Measurements from ENCODE around the gene SECISBP2L. TPM values are rescaled to one million over a fixed set of nuclear protein-coding genes. Genes with fewer than 3 reads are reported as not detected.
A peak's percentile ranks its signal among the peaks of the same experiment; 100 is the strongest.

The SECISBP2L gene
- total and polyA plus RNA-seq, 9 of the 15 experiments (the other 6 are each of a cell fraction or from before 2014, with no cell fraction given), result 0.55 to 14.1 (median 10.4) TPM

DNA sequence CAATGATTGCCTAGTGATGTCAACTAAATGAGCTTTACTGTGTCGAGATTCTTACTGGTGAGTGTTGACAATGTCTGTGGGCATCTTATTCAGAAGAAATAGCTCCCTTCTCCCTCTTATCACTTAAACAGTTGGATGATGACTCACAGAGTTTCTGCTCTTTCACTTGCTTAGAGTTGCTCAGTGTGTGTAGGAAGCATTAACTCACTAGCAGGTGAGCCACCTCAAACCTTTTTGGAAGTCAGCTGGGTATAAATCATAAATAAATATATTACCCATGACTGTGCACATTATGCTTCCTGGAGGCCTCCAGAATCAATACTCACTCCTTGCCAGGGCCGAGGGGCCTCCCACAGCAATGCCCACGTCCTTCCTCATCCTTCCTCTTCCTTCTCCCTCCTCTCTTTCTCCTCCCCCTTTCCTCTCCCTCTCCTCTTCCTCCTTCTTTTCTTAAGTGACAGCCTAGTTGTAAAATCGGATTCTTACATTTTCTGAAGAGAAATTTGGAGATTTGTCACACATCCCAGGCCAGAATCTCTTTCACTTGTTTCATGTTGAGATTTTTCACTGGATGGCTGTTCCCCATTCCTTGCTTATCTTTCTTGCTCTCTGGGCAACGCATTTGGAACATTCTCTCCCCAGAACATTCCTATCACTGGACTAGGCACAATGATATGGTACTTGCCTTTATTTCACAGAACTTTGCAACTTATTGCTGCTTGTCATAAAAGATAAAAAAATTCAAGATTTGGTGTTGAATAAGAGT lies 100.0 kb downstream of the SECISBP2L start (continued):
- TF ChIP-seq, protein P1, sequence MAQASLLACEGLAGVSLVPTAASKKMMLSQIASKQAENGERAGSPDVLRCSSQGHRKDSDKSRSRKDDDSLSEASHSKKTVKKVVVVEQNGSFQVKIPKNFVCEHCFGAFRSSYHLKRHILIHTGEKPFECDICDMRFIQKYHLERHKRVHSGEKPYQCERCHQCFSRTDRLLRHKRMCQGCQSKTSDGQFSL (CRISPR knock-in tag; IDR thresholded peaks at IDR 0.05), result no peak
- TF ChIP-seq, protein P1 (tag; IDR thresholded peaks at IDR 0.05), result no peak
- no peak for TF ChIP-seq SREBF2 (CRISPR knock-in tag; IDR thresholded peaks at IDR 0.05)
- no peak for TF ChIP-seq PHB (CRISPR knock-in tag; IDR thresholded peaks at IDR 0.05)
- TF ChIP-seq RCOR1 (IDR thresholded peaks at IDR 0.05; ENCODE audit: borderline replicate concordance in 1 of 2, low read depth in 2 of 2, low read length in 2 of 2), result peak in 1 of 2 experiments; percentile 82; a peak in 1 of 4 replicates
- TF ChIP-seq, protein P2, sequence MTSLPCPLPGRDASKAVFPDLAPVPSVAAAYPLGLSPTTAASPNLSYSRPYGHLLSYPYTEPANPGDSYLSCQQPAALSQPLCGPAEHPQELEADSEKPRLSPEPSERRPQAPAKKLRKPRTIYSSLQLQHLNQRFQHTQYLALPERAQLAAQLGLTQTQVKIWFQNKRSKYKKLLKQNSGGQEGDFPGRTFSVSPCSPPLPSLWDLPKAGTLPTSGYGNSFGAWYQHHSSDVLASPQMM (CRISPR knock-in tag; IDR thresholded peaks at IDR 0.05), result no peak
- TF ChIP-seq LCOR (CRISPR knock-in tag; IDR thresholded peaks at IDR 0.05), result no peak
- no peak for TF ChIP-seq ELK1 (CRISPR knock-in tag; IDR thresholded peaks at IDR 0.05)
- no peak for TF ChIP-seq ZNF76 (CRISPR knock-in tag; IDR thresholded peaks at IDR 0.05; ENCODE audit: borderline replicate concordance)
- no peak for TF ChIP-seq POLR2G (IDR thresholded peaks at IDR 0.05; ENCODE audit: low read depth, low read length)
- TF ChIP-seq ZNF695 (CRISPR knock-in tag; IDR thresholded peaks at IDR 0.05), result no peak
- no peak for TF ChIP-seq ZBTB34 (CRISPR knock-in tag; IDR thresholded peaks at IDR 0.05)
- no peak for TF ChIP-seq CEBPG (CRISPR knock-in tag; IDR thresholded peaks at IDR 0.05)
- TF ChIP-seq CEBPG (tag; conservative IDR thresholded peaks at IDR 0.05 in 1 of 2, IDR thresholded peaks at IDR 0.05 in 1 of 2), result 0 out of 4 replicates have a peak, but pooled peaks of 1 of the 2 experiments have one; percentile 34
- TF ChIP-seq, protein P3, sequence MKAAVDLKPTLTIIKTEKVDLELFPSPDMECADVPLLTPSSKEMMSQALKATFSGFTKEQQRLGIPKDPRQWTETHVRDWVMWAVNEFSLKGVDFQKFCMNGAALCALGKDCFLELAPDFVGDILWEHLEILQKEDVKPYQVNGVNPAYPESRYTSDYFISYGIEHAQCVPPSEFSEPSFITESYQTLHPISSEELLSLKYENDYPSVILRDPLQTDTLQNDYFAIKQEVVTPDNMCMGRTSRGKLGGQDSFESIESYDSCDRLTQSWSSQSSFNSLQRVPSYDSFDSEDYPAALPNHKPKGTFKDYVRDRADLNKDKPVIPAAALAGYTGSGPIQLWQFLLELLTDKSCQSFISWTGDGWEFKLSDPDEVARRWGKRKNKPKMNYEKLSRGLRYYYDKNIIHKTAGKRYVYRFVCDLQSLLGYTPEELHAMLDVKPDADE (conservative IDR thresholded peaks at IDR 0.05; ENCODE audit: control insufficient read depth, low read depth, low read length), result no peak
- TF ChIP-seq ZNF436 (CRISPR knock-in tag; IDR thresholded peaks at IDR 0.05), result no peak
- no peak for TF ChIP-seq ZNF384 (IDR thresholded peaks at IDR 0.05; ENCODE audit: low read depth, low read length)
- TF ChIP-seq FIP1L1 (IDR thresholded peaks at IDR 0.05; ENCODE audit: low read depth, low read length, poor library complexity, severe bottlenecking), result no peak
- no peak for TF ChIP-seq ZBTB43 (CRISPR knock-in tag; IDR thresholded peaks at IDR 0.05)
- peak; percentile 70; the same call in 1 of the 2 replicates for TF ChIP-seq SMARCA4 (IDR thresholded peaks at IDR 0.05)
